PFSK-1 (cell line): ENCODE measurements around the gene GLA.

ENCODE experiments used
- POLR2AphosphoS5 ChIP-seq: IDR thresholded peaks from 2 replicates; pipeline ENCODE4 v1.6.1; 2012; ENCODE audit warnings: low read depth, mild to moderate bottlenecking, control low read depth, low read length, moderate library complexity
- REST ChIP-seq, 2 experiments: IDR thresholded peaks; 2 replicates each; pipeline versions ENCODE4 v1.6.1 to v1.8.0; 2011 to 2012; ENCODE audit warnings: low read depth in 2 of 2, low read length in 2 of 2, control low read depth in 1 of 2, inconsistent platforms in 1 of 2, mild to moderate bottlenecking in 1 of 2, moderate library complexity in 1 of 2; ENCODE audit not compliant: insufficient read depth in 1 of 2

- no peak for TF ChIP-seq POLR2AphosphoS5
- no peak for TF ChIP-seq REST (IDR thresholded peaks at IDR 0.05; ENCODE audit: insufficient read depth in 1 of 2, low read depth in 2 of 2, low read length in 2 of 2)
Observed at GRCh38 chrX:101450961-101451360, 43.2 kb upstream of the GLA start.
